K562 (cell line): ENCODE measurements around the gene PTK6. TPM values are rescaled to one million over a fixed set of nuclear protein-coding genes. Genes with fewer than 3 reads are reported as not detected.

Experiments used
- ATAC-seq: fragments of 200-7000 bp; cut with Tn5 transposase; 3 replicates; pipeline ENCODE4 v1.9.1; 2020; ENCODE audit warnings: moderate library complexity
- BruUV-seq: library from RNA; stranded (reverse); fragments of 400-500 nt; replicated peaks from 2 replicates; lab custom pipeline; 2021; lab: Mats Ljungman, UMichigan
- CTCF ChIA-PET: fragments of 300-600 bp; formaldehyde crosslinking; extraction: SDS; loops from one replicate; lab custom pipeline; 2021; ENCODE audit warnings: low intra/inter-chr PET ratio; lab: Yijun Ruan, JAX
- POLR2A ChIA-PET: fragments of 300-600, 350-650 bp; sonication (Branson Sonifier 250); formaldehyde crosslinking; extraction: SDS; loops from one replicate; lab custom pipeline; 2021; ENCODE audit warnings: antibody characterized with exemption, inconsistent platforms; lab: Yijun Ruan, JAX
- DNase-seq, 4 experiments: peaks; one replicate each; pipeline versions ENCODE4 v3.0.0 to v3.0.0-alpha.2; 2011 to 2018; ENCODE audit warnings: low spot score in 3 of 4, mixed read lengths in 3 of 4; ENCODE audit errors: extremely low read depth in 1 of 4
- FAIRE-seq: peaks from 2 replicates; lab custom pipeline; 2011; peaks lifted over from hg19 to GRCh38; lab: Jason Lieb, UNC
- H2AFZ ChIP-seq: 2 replicates; pipeline ENCODE4 v1.6.0; 2011; ENCODE audit warnings: low read depth, low read length, control low read depth, inconsistent platforms
- H3K27ac ChIP-seq: fragments of 200-600 bp; 3 replicates; pipeline ENCODE4 v1.8.0; 2011; ENCODE audit warnings: low read depth, mild to moderate bottlenecking, control low read depth, inconsistent platforms, low read length, moderate library complexity, mixed read lengths; ENCODE audit errors: extremely low read depth
- H3K27me3 ChIP-seq, 2 experiments: fragments of 300-600 bp in 1 of 2; 2 replicates in 1 of 2; 3 replicates in 1 of 2; pipeline versions ENCODE4 v1.6.0 to v1.8.0; 2011; ENCODE audit warnings: inconsistent platforms in 2 of 2, low read length in 2 of 2, mild to moderate bottlenecking in 1 of 2, mixed read lengths in 1 of 2, moderate library complexity in 1 of 2; ENCODE audit not compliant: control insufficient read depth in 2 of 2, insufficient read depth in 2 of 2
- H3K36me3 ChIP-seq: fragments of 300-600 bp; 3 replicates; pipeline ENCODE4 v1.8.0; 2011; ENCODE audit warnings: mild to moderate bottlenecking, low read length, inconsistent platforms; ENCODE audit not compliant: control insufficient read depth, insufficient read depth
- H3K4me1 ChIP-seq, 2 experiments: fragments of 200-600 bp in 1 of 2; replicated peaks in 1 of 2; 2 replicates in 1 of 2; 3 replicates in 1 of 2; pipeline versions ENCODE4 v1.5.1 to v1.8.0; 2011; ENCODE audit warnings: inconsistent platforms in 2 of 2, low read length in 2 of 2, mild to moderate bottlenecking in 1 of 2, mixed read lengths in 1 of 2, moderate library complexity in 1 of 2; ENCODE audit not compliant: control insufficient read depth in 2 of 2, insufficient read depth in 2 of 2
- H3K4me2 ChIP-seq: 2 replicates; pipeline ENCODE4 v1.6.1; 2011; ENCODE audit warnings: low read length, control low read depth, inconsistent platforms, mixed read lengths; ENCODE audit not compliant: insufficient read depth
- H3K4me3 ChIP-seq: fragments of 200-600 bp; sonication (generic), shearing (Covaris generic); 2 replicates; pipeline ENCODE4 v1.5.1; 2016; ENCODE audit warnings: control low read depth, inconsistent platforms
- H3K79me2 ChIP-seq: fragments of 200-600 bp; 3 replicates; pipeline ENCODE4 v1.8.0; 2011; ENCODE audit warnings: low read length, inconsistent platforms; ENCODE audit not compliant: control insufficient read depth, insufficient read depth
- H3K9ac ChIP-seq, 2 experiments: 2 replicates each; pipeline versions ENCODE4 v1.6.0 to v1.6.1; 2011; ENCODE audit warnings: low read depth in 2 of 2, low read length in 2 of 2, control low read depth in 1 of 2, inconsistent platforms in 1 of 2, mild to moderate bottlenecking in 1 of 2, mixed read lengths in 1 of 2; ENCODE audit not compliant: insufficient read depth in 1 of 2
- H3K9me1 ChIP-seq: one replicate; pipeline ENCODE4 v1.6.0; 2011; ENCODE audit warnings: inconsistent platforms, mild to moderate bottlenecking, low read length, moderate library complexity; ENCODE audit not compliant: control insufficient read depth, insufficient read depth
- H3K9me3 ChIP-seq: replicated peaks from 2 replicates; pipeline ENCODE4 v1.5.1; 2011; ENCODE audit warnings: low read depth, low read length, inconsistent platforms; ENCODE audit not compliant: control insufficient read depth, insufficient read depth
- H4K20me1 ChIP-seq: replicated peaks from 2 replicates; pipeline ENCODE4 v1.6.1; 2011; ENCODE audit warnings: low read length, inconsistent platforms, mixed read lengths; ENCODE audit not compliant: control insufficient read depth, insufficient read depth
- SMAD4 ChIP-seq: fragments of 250-450 bp; sonication (Bioruptor Pico); conservative IDR thresholded peaks from 2 replicates; pipeline ENCODE4 v1.8.0; 2021; ENCODE audit warnings: inconsistent platforms, mild to moderate bottlenecking, moderate library complexity
- ZNF785 ChIP-seq: fragments of 250-450 bp; sonication (Bioruptor Pico); IDR thresholded peaks from 2 replicates; pipeline ENCODE4 v1.4.0; 2020; ENCODE audit warnings: mild to moderate bottlenecking
- WGBS: fragments of 100-300 bp; shearing (Covaris generic); methylation state at CpG from one replicate; pipeline ENCODE4 v1.1.6; 2016; ENCODE audit warnings: low coverage, mixed read lengths; ENCODE audit not compliant: insufficient coverage; ENCODE audit errors: missing lambda C conversion rate; 5-methylcytosine and 5-hydroxymethylcytosine counted together
- in situ Hi-C: fragments of 300-500 bp; cut with MboI; formaldehyde crosslinking; loops from 4 replicates; pipeline ENCODE4 v1.15.0; 2018; ENCODE audit warnings: inconsistent platforms, mixed read lengths
- intact Hi-C: fragments of 100-400 bp; cut with micrococcal nuclease; formaldehyde crosslinking; loops from 2 replicates; pipeline ENCODE4 v1.14.2; 2022
- polyA plus RNA-seq, 8 experiments: library from polyadenylated mRNA; depleted of rRNA in 4 of 8; stranded (reverse) in 5 of 8; unstranded in 3 of 8; fragments of >200 nt; fragmentation: Nextera tagmentation in 2 of 8; fragmentation: Illumina TruSeq in 1 of 8; extraction: Ambion mirVana in 2 of 8; extraction: Trizol in 1 of 8; gene quantifications; 2 replicates each; pipeline versions ENCODE4 v1.2.1 to v1.2.3, GENCODE V29; 2011 to 2014; ENCODE audit warnings: inconsistent platforms in 1 of 8, missing spikeins in 1 of 8
- total RNA-seq, 7 experiments: library from RNA; depleted of rRNA in 6 of 7; stranded (reverse); fragments of >200 nt in 6 of 7; fragmentation: Illumina TruSeq in 2 of 7; extraction: Trizol in 2 of 7; gene quantifications; 2 replicates each; pipeline versions ENCODE4 v1.2.1 to v1.2.3, GENCODE V29; 2011 to 2021; ENCODE audit warnings: low replicate concordance in 1 of 7
- TF ChIP-seq, protein P1 (sequence below): fragments of 250-450 bp; sonication (Bioruptor Pico); IDR thresholded peaks from 2 replicates; pipeline ENCODE4 v1.8.0; 2021; ENCODE audit warnings: mild to moderate bottlenecking, moderate library complexity
- TF ChIP-seq, protein P2 (sequence below), 2 experiments: fragments of 450-650 bp in 1 of 2; sonication (generic) in 1 of 2; formaldehyde crosslinking in 1 of 2; IDR thresholded peaks; 2 replicates each; pipeline versions ENCODE4 v1.7.1 to v1.9.0; 2016 to 2022; ENCODE audit warnings: inconsistent platforms in 1 of 2, mild to moderate bottlenecking in 1 of 2, missing genetic modification reagents in 1 of 2

The PTK6 gene
- total and polyA plus RNA-seq, 9 of the 15 experiments (the other 6 are each of a cell fraction or from before 2014, with no cell fraction given), result 0.07 TPM; not detected in 8

GRCh38 chr20:63533871-63534393, 3.2 kb downstream of the PTK6 start:
- no TSS peak for BruUV-seq
- Histone ChIP-seq H3K9me1 (no peaks in the 10 kb centered on the region), H3K27me3 (peaks cover 0 to 41% of the 10 kb centered on the region in 2 experiments; a peak in 3 of 5 replicates), H3K27ac (no peak overlapping the region), H3K4me2 (no peak overlapping the region), H3K9me3 (no peaks in the 10 kb centered on the region), H3K36me3 (no peaks in the 10 kb centered on the region), H2AFZ (no peak overlapping the region), H3K9ac (peak overlapping the region in 1 of 2 experiments; percentile 43; a peak in 1 of 4 replicates), H3K4me3 (no peak overlapping the region), H4K20me1 (peaks cover 6% of the 10 kb centered on the region; the same call in 1 of the 2 replicates)
- DNase-seq (no peak), FAIRE-seq (no peak), ATAC-seq (no peak; the same call in 2 of the 3 replicates)
- 15% methylated on average over 21 of the region's 28 CpGs for WGBS
- POLR2A ChIA-PET, result interaction anchor here (0.6 to 2.2 kb wide), 3 partner anchors 10 to 359 kb away, joined by 4 to 27 read pairs (median 6); partner anchors contain the start of gene PPDPF
- in situ Hi-C loops, result no loop called here
- intact Hi-C loops, result loop anchor here (10.0 kb wide), 2 partner anchors 121 to 171 kb away; partner anchors contain the start of genes ARFRP1, RTEL1, STMN3 and ZGPAT
- CTCF ChIA-PET, result no interaction called here
- TF ChIP-seq, protein P1, sequence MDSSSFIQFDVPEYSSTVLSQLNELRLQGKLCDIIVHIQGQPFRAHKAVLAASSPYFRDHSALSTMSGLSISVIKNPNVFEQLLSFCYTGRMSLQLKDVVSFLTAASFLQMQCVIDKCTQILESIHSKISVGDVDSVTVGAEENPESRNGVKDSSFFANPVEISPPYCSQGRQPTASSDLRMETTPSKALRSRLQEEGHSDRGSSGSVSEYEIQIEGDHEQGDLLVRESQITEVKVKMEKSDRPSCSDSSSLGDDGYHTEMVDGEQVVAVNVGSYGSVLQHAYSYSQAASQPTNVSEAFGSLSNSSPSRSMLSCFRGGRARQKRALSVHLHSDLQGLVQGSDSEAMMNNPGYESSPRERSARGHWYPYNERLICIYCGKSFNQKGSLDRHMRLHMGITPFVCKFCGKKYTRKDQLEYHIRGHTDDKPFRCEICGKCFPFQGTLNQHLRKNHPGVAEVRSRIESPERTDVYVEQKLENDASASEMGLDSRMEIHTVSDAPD (CRISPR knock-in tag), result no peak
- TF ChIP-seq ZNF785, result no peak
- TF ChIP-seq SMAD4 (CRISPR knock-in tag), result no peak
- TF ChIP-seq, protein P2, sequence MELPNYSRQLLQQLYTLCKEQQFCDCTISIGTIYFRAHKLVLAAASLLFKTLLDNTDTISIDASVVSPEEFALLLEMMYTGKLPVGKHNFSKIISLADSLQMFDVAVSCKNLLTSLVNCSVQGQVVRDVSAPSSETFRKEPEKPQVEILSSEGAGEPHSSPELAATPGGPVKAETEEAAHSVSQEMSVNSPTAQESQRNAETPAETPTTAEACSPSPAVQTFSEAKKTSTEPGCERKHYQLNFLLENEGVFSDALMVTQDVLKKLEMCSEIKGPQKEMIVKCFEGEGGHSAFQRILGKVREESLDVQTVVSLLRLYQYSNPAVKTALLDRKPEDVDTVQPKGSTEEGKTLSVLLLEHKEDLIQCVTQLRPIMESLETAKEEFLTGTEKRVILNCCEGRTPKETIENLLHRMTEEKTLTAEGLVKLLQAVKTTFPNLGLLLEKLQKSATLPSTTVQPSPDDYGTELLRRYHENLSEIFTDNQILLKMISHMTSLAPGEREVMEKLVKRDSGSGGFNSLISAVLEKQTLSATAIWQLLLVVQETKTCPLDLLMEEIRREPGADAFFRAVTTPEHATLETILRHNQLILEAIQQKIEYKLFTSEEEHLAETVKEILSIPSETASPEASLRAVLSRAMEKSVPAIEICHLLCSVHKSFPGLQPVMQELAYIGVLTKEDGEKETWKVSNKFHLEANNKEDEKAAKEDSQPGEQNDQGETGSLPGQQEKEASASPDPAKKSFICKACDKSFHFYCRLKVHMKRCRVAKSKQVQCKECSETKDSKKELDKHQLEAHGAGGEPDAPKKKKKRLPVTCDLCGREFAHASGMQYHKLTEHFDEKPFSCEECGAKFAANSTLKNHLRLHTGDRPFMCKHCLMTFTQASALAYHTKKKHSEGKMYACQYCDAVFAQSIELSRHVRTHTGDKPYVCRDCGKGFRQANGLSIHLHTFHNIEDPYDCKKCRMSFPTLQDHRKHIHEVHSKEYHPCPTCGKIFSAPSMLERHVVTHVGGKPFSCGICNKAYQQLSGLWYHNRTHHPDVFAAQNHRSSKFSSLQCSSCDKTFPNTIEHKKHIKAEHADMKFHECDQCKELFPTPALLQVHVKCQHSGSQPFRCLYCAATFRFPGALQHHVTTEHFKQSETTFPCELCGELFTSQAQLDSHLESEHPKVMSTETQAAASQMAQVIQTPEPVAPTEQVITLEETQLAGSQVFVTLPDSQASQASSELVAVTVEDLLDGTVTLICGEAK (IDR thresholded peaks at IDR 0.05), result no peak
- TF ChIP-seq, protein P2 (CRISPR knock-in tag; IDR thresholded peaks at IDR 0.05), result no peak
- TF ChIP-seq, all 486 proteins: peak for 0
- H3K79me2 ChIP-seq, result no peaks in the 10 kb centered on the region
- H3K4me1 ChIP-seq, result peaks cover 6 to 80% of the 10 kb centered on the region in 2 experiments; a peak in 4 of 5 replicates
